WTC11 (cell line): Measurements from ENCODE around the gene PNMA6E.

ENCODE experiments used
- E2F1 ChIP-seq: sonication (generic); formaldehyde crosslinking; IDR thresholded peaks from 2 replicates; pipeline ENCODE4 v1.8.0; 2022; ENCODE audit warnings: mild to moderate bottlenecking, missing genetic modification reagents
- NR3C1 ChIP-seq: sonication (generic); formaldehyde crosslinking; conservative IDR thresholded peaks from 2 replicates; pipeline ENCODE4 v1.8.1; 2023; ENCODE audit warnings: low read depth, mild to moderate bottlenecking, missing genetic modification reagents
- ZNF232 ChIP-seq: sonication (generic); formaldehyde crosslinking; IDR thresholded peaks from 2 replicates; pipeline ENCODE4 v1.8.0; 2022; ENCODE audit warnings: mild to moderate bottlenecking, missing genetic modification reagents
- TF ChIP-seq, protein P1 (sequence below): sonication (generic); formaldehyde crosslinking; conservative IDR thresholded peaks from 2 replicates; pipeline ENCODE4 v1.8.1; 2022; ENCODE audit warnings: mild to moderate bottlenecking, missing genetic modification reagents

DNA sequence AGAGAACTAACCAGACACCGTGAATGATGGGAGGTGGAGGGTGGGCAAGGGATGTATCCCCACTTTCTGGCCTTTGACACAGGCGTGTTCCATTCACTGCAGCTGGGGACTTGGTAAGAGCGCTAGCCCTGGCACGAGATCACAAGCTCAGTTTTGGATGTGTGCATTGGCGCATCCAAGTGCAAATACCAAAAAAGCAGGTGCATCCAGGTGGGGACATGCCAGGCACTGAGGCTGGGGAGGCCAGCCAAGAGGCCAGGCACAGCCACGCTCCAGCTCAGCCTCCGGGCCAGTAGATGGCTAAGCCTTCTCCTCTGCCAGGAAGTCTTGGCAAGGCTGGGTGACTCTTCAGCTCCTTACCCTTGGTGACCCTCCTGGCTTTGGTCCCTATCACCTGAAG is 5.8 kb upstream of the PNMA6E start:
- TF ChIP-seq, protein P1, sequence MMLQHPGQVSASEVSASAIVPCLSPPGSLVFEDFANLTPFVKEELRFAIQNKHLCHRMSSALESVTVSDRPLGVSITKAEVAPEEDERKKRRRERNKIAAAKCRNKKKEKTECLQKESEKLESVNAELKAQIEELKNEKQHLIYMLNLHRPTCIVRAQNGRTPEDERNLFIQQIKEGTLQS (CRISPR knock-in tag), result no peak
- TF ChIP-seq E2F1 (CRISPR knock-in tag) (no peak), ZNF232 (CRISPR knock-in tag) (no peak), NR3C1 (CRISPR knock-in tag) (no peak)
